Measurements from ENCODE around the gene CTNNB1. TPM values are rescaled to one million over a fixed set of nuclear protein-coding genes. Genes with fewer than 3 reads are reported as not detected.

CTNNB1 gene
- total and polyA plus RNA-seq, 12 donors: 52.3 to 970 (median 391) TPM

GRCh38 chr3:41213588-41213987, 14.3 kb downstream of the CTNNB1 start:
- H3K9me3 ChIP-seq (replicated peaks in 1 of 3): no peaks in the 10 kb centered on the region
- WGBS, 4 donors: 69 to 75% (median 72%) methylated on average over 2 of the region's 2 CpGs
- no peaks in the 10 kb centered on the region for H3K27me3 ChIP-seq
- TF ChIP-seq POLR2A (IDR thresholded peaks at IDR 0.05) (no peak), CTCF (IDR thresholded peaks at IDR 0.05) (no peak)
- H3K4me3 ChIP-seq: no peak overlapping the region
- DNase-seq: no peak
- intact Hi-C loops (cut with DNase I): no loop called here
- no peaks in the 10 kb centered on the region for H3K36me3 ChIP-seq (replicated peaks in 1 of 2)
- H3K27ac ChIP-seq: no peak overlapping the region
- peaks cover 13 to 74% of the 10 kb centered on the region in 2 donors for H3K4me1 ChIP-seq (replicated peaks in 1 of 2)

- Histone ChIP-seq H3K4me3 (no peak overlapping the region), H3K27ac (no peak overlapping the region), H3K27me3 (no peaks in the 10 kb centered on the region), H3K4me1 (replicated peaks in 1 of 2) (peaks cover 11 to 81% of the 10 kb centered on the region in 2 donors), H3K9me3 (replicated peaks in 1 of 3) (no peaks in the 10 kb centered on the region), H3K36me3 (replicated peaks in 1 of 2) (no peaks in the 10 kb centered on the region)
- intact Hi-C loops (cut with DNase I): no loop called here
- DNase-seq: no peak
- WGBS, 4 donors: 74 to 83% (median 78%) methylated on average over 2 of the region's 2 CpGs
- no peak for TF ChIP-seq POLR2A (IDR thresholded peaks at IDR 0.05)
- no peak for TF ChIP-seq CTCF (IDR thresholded peaks at IDR 0.05)
Observed at GRCh38 chr3:41216422-41216821, 17.1 kb downstream of the CTNNB1 start.

- no peak for DNase-seq
- Histone ChIP-seq H3K27ac (no peak overlapping the region), H3K4me1 (replicated peaks in 1 of 2) (peaks cover 11 to 86% of the 10 kb centered on the region in 2 donors), H3K36me3 (replicated peaks in 1 of 2) (no peaks in the 10 kb centered on the region), H3K9me3 (replicated peaks in 1 of 3) (no peaks in the 10 kb centered on the region), H3K27me3 (no peaks in the 10 kb centered on the region), H3K4me3 (no peak overlapping the region)
- intact Hi-C loops (cut with DNase I): no loop called here
- 53 to 65% (median 59%) methylated on average over 1 of the region's 1 CpG for WGBS, 4 donors
- TF ChIP-seq CTCF (IDR thresholded peaks at IDR 0.05): no peak
- TF ChIP-seq POLR2A (IDR thresholded peaks at IDR 0.05): no peak
Observed at GRCh38 chr3:41216993-41217392, 17.7 kb downstream of the CTNNB1 start.

- peaks cover 17 to 84% of the 10 kb centered on the region in 2 donors for H3K4me1 ChIP-seq (replicated peaks in 1 of 2)
- H3K4me3 ChIP-seq: no peak overlapping the region
- TF ChIP-seq CTCF (IDR thresholded peaks at IDR 0.05): no peak
- no peaks in the 10 kb centered on the region for H3K9me3 ChIP-seq (replicated peaks in 1 of 3)
- intact Hi-C loops (cut with DNase I): no loop called here
- H3K36me3 ChIP-seq (replicated peaks in 1 of 2): no peaks in the 10 kb centered on the region
- H3K27me3 ChIP-seq: no peaks in the 10 kb centered on the region
- no peak for DNase-seq
- WGBS, 4 donors: 95 to 100% (median 99%) methylated on average over 1 of the region's 1 CpG
- H3K27ac ChIP-seq: no peak overlapping the region
Observed at GRCh38 chr3:41219424-41219823, 20.1 kb downstream of the CTNNB1 start.

Measured in adrenal gland (tissue), 12 donors.